ENCODE measurements around the gene SPNS2.

The SPNS2 gene
- total RNA-seq: 0 to 0.26 (median 0.07) reads per million in 18 experiments

GRCh38 chr17:4498461-4499397, at the start of gene SPNS2:
Gene SPNS2 (plus strand): TSS chr17:4498881. CDS start chr17:4499048, 167 bp downstream.
- peak in 1 of 2 donors; percentile 49 for DNase-seq

GRCh38 chr17:4449736-4450135, 48.9 kb upstream of the SPNS2 start:
- DNase-seq: peak; percentile 5 to 32

DNA sequence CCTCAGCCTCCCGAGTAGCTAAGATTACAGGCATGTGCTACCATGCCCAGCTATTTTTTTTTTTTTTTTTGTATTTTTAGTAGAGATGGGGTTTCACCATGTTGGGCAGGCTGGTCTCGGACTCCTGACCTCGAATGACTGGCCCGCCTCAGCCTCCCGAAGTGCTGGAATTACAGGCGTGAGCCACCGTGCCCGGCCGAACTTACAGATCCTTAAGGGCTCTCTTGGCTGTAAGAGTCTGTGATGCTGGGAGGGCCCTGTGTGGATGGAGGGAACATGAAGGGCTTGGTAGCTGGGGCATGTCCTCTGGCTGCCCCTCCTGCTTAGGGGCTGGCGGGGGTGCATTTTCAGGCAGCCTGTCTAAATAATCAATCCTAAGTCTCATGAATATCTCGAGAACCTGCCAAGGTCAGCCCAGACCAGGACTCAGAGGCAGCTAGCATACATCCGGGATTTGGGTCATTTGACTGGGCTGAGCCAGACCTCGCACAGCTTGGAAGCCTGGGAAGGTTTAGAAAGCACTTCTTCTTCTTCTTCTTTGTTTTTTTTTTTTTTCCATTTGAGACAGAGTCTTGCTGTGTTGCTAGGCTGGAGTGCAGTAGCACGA, 47.9 kb upstream of the SPNS2 start:
- no peak for DNase-seq

- peak; percentile 35 to 54 for DNase-seq
These were observed 44.7 kb upstream of the SPNS2 start for GRCh38 chr17:4453812-4454591.

GRCh38 chr17:4460661-4461060, 38.0 kb upstream of the SPNS2 start:
- peak in 1 of 2 donors; percentile 8 for DNase-seq

DNA sequence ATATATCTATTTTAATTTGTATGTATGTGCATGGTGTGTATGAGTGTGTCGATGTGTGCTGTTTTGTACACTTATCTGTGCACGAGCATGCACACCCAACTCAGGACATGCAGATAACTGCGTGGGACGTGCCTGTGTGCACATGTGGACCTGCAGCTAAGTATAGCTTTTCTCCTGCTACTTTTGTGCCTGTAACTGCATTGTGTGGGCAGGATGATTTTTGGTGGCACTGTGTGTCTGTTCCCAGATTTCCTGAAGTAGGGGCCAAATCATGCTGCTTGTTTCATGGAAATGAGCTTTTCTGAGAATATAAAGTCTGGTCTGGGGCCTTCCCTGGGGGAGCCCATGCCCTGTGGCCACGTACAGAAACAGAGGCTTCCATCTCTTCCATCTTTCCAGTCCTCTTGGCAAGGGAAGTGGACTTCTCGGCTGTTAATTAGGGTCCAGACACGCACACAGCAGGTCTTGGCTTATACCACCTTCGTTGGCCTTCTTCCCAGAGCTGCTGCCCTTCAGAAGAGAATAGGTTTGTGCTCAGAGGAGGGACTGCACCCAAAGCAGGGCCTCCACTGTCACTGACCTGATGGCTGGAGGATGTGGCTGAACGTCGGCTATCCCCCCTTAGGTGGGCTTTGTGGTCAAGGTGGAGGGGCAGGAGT, 34.7 kb upstream of the SPNS2 start:
- no peak for DNase-seq

- no peak for DNase-seq
These were observed 32.9 kb upstream of the SPNS2 start for GRCh38 chr17:4465786-4466185.

DNA sequence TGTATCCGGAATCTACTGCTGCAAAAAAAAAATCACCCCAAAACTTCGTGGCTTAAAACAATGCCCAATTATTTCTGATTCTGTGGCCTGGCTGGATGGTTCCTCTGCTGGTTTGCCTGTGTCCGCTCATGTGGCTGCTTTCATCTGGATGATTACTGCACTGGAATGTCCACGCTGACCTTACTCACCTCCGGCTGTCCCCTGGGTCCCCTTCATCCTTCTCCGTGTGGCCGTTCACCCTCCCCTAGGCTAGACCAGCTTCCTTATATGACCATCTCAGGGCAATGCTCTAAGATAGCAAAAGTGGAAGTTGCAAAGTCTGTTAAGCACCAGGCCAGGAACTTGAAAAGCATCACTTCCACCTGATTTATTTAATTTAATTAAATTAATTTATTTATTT, 31.4 kb upstream of the SPNS2 start:
- DNase-seq: peak in 1 of 2 donors; percentile 19

DNA sequence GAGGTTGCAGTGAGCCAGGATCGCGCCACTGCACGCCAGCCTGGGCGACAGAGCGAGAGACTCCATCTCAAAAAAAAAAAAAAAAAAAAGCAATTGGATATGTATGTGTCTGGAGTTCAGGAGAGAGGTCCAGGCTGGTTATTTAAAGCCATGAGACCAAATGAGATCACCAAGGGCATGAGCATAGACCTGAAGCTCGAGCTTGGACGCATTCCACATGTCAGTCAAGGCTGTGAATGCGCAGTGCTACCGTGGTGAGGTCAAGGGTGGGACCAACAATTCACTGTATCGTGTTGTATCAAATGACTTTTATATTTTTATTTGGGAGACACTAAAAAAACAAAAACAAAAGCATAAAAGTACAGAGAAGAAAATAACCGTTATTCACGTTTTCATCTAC, 29.1 kb upstream of the SPNS2 start:
- no peak for DNase-seq

GRCh38 chr17:4472286-4472685, 26.4 kb upstream of the SPNS2 start:
- no peak for DNase-seq

GRCh38 chr17:4474093-4474492, 24.6 kb upstream of the SPNS2 start:
- no peak for DNase-seq

- DNase-seq: no peak
These were observed 23.7 kb upstream of the SPNS2 start for GRCh38 chr17:4475001-4475400.

GRCh38 chr17:4475463-4475862, 23.2 kb upstream of the SPNS2 start:
- DNase-seq: no peak

GRCh38 chr17:4476017-4476416, 22.7 kb upstream of the SPNS2 start:
- no peak for DNase-seq

DNA sequence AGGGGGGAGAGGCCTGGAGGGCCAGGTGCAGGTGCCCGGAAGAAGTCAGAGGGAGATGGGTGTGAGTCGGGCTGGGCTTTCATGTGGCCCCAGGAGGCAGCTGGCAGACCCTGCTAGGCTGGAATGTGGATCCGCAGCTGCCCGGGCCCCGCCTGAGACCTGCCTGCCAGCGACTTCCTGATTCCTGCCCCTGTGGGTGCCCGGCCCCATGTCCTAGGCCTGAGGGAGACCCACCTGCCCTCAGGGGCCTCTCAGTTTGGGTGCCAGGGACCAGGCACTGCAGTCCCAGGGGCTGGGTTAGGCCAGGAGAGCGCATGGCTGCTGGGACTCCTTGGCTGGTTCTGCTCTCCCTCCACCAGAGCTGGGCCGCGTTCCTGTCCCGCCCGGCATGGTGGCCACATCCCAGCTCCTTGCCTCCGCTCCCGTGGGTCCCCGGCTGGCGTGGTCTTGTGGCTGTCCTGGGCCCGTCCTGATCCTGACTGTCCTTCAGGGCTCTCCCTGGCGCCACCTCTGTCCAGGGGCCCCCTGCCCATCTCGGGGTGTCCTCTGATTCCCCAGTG, 22.1 kb upstream of the SPNS2 start:
- no peak for DNase-seq

DNA sequence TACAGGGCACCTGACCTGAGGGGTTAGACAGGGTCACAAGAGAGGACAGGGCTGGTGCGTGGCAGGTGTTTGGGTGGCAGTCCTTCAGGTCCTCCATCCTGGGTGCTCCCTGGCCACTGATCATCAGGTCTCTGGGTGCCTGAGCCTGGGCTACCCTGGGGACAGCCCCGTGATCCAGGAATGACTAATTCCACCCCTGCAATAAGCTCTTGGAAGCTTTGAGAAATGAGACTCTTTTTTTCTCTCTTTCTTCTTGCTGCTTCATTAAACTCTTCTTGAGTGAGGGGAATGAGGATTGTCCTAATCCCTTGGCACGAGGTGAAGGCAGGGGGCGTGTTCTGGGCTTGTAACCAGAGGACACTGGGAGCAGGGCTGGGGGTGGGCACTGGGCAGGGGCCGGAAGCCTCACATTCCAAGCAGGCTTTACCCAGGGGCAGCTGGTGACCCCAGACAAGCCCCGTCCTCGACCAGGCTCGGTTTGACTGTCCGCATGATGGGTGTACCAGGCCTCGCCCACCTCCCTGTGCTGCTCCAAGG, 21.4 kb upstream of the SPNS2 start:
- no peak for DNase-seq

DNA sequence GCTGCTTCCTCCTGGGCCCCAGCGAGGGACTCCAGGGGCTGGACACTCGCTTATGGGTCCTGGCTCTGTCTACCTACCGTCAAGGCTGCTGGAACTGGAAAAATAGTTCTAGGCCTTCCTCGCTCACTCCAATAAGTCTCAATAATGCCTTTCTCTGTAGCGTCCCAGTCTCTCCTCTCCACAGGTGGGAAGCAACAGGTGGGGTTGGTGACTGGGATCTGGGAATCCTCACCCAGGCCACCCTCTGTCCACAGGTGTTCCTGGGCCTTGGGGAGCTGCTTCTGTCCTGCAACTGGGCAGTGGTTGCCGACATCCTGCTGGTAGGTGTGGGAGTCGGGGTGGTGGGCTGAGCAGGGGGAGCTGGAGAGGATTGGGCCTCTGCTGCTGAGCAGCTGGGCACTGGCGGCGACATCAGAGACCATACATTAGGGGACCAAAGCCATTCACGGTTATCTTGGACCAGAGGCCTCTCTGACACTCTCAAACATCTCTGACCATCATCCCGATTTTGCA, 20.3 kb upstream of the SPNS2 start:
- no peak for DNase-seq

DNA sequence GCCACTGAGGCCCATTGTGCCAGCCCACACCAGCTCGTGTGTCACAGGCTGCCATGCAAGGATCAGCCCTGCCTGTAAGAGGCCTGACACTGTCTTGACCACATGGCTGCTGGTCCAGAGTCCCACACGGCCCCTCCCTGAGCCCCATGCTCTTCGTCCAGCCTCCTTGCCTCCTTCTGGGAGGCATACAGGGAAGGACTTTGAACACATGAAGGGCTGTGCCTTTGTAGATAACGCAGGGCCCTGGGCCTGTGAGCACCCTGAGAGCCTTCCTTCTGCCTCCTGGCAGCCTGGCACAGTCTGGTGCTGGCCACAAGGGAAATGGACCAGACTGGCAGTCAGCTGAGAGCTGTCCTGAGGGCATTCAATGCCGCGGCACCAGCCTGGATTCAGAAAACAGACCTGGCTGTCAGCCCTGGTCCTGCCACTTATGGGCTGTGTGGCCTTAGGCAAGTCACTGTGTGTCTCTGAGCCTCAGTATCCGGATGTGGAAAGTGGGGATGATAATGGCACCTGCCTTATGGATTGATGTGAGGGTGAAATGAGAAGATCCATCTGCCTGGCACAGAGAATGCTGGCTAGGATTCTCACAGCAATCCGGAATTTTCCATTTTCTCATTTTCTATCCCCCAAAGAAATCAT, 19.2 kb upstream of the SPNS2 start:
- no peak for DNase-seq

- DNase-seq: no peak
These were observed 18.5 kb upstream of the SPNS2 start for GRCh38 chr17:4479982-4480751.

Measured in inflammatory macrophage (primary cell).